Tibial nerve (tissue), 4 donors: ENCODE results near the gene FAM193B.

Experiments
- EP300 ChIP-seq, 2 donors: sonication (generic); formaldehyde crosslinking; IDR thresholded peaks; one replicate each; pipeline ENCODE4 v1.6.1; 2017; ENCODE audit warnings: antibody characterized with exemption in 2 of 2, mild to moderate bottlenecking in 1 of 2
- POLR2A ChIP-seq, 2 donors: fragments of 450-650 bp; IDR thresholded peaks; one replicate each; pipeline ENCODE4 v1.6.1; 2017; ENCODE audit warnings: antibody characterized with exemption in 2 of 2, mild to moderate bottlenecking in 2 of 2, moderate library complexity in 2 of 2
- TF ChIP-seq, protein P1 (sequence below), 5 experiments: fragments of 200-600 bp in 3 of 5; fragments of 450-650 bp in 2 of 5; sonication (generic) in 3 of 5; IDR thresholded peaks; one replicate each; pipeline ENCODE4 v1.5.1; 2016 to 2019; ENCODE audit warnings: antibody characterized with exemption in 5 of 5, mild to moderate bottlenecking in 3 of 5, moderate library complexity in 2 of 5

DNA sequence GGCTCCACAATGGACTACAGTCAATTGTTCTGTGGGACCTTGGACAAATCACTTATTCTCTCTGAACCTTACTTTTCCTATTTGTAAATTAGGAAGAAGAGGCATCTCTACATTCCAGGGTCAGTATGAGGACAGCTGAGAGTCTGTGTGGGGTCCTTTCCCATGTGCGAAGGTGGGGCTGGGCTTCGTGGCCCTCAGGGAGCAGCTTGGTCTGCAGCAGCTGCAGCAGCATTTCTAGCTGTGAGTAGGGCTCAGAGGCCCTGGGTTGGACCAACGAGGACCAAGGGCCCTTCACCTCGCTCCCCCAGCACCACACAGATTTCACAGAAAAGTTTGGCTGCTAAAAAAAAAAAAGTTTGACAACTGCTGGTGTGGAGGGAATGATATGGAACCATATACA, 28.2 kb downstream of the FAM193B start:
- TF ChIP-seq, protein P1, sequence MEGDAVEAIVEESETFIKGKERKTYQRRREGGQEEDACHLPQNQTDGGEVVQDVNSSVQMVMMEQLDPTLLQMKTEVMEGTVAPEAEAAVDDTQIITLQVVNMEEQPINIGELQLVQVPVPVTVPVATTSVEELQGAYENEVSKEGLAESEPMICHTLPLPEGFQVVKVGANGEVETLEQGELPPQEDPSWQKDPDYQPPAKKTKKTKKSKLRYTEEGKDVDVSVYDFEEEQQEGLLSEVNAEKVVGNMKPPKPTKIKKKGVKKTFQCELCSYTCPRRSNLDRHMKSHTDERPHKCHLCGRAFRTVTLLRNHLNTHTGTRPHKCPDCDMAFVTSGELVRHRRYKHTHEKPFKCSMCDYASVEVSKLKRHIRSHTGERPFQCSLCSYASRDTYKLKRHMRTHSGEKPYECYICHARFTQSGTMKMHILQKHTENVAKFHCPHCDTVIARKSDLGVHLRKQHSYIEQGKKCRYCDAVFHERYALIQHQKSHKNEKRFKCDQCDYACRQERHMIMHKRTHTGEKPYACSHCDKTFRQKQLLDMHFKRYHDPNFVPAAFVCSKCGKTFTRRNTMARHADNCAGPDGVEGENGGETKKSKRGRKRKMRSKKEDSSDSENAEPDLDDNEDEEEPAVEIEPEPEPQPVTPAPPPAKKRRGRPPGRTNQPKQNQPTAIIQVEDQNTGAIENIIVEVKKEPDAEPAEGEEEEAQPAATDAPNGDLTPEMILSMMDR (IDR thresholded peaks at IDR 0.05) = no peak
- no peak for TF ChIP-seq POLR2A (IDR thresholded peaks at IDR 0.05)
- no peak for TF ChIP-seq EP300 (IDR thresholded peaks at IDR 0.05)
